Measurements from ENCODE around the gene ADORA1.

GRCh38 chr1:203128431-203128715 is 847 bp downstream of the ADORA1 start:
- TF ChIP-seq, protein P1, sequence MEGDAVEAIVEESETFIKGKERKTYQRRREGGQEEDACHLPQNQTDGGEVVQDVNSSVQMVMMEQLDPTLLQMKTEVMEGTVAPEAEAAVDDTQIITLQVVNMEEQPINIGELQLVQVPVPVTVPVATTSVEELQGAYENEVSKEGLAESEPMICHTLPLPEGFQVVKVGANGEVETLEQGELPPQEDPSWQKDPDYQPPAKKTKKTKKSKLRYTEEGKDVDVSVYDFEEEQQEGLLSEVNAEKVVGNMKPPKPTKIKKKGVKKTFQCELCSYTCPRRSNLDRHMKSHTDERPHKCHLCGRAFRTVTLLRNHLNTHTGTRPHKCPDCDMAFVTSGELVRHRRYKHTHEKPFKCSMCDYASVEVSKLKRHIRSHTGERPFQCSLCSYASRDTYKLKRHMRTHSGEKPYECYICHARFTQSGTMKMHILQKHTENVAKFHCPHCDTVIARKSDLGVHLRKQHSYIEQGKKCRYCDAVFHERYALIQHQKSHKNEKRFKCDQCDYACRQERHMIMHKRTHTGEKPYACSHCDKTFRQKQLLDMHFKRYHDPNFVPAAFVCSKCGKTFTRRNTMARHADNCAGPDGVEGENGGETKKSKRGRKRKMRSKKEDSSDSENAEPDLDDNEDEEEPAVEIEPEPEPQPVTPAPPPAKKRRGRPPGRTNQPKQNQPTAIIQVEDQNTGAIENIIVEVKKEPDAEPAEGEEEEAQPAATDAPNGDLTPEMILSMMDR (conservative IDR thresholded peaks at IDR 0.05 in 1 of 2, IDR thresholded peaks at IDR 0.05 in 1 of 2; ENCODE audit: extremely low read depth in 1 of 2, insufficient read depth in 1 of 2, low read depth in 1 of 2, low read length in 2 of 2), result no peak
- no peak for TF ChIP-seq EZH2 (IDR thresholded peaks at IDR 0.05; ENCODE audit: borderline replicate concordance, low read length)
